Measurements from ENCODE around the gene CXCR5.

GRCh38 chr11:118924591-118925585, 41.2 kb downstream of the CXCR5 start:
- TF ChIP-seq NRF1 (conservative IDR thresholded peaks at IDR 0.05; ENCODE audit: low read depth, low read length): no peak
- no peak for TF ChIP-seq TAF1 (IDR thresholded peaks at IDR 0.05; ENCODE audit: borderline replicate concordance, low read depth, low read length)
- TF ChIP-seq RCOR1 (conservative IDR thresholded peaks at IDR 0.05; ENCODE audit: low read depth, low read length): no peak
- no peak for TF ChIP-seq POLR2A (IDR thresholded peaks at IDR 0.05; ENCODE audit: low read depth, low read length)
- no peak for TF ChIP-seq GABPA (IDR thresholded peaks at IDR 0.05; ENCODE audit: low read depth)
- no peak for TF ChIP-seq SUZ12 (IDR thresholded peaks at IDR 0.05; ENCODE audit: unreplicated experiment)
- TF ChIP-seq MEF2A (IDR thresholded peaks at IDR 0.05; ENCODE audit: insufficient read depth, low read depth, low read length): no peak
- TF ChIP-seq SRF (IDR thresholded peaks at IDR 0.05; ENCODE audit: low read depth in 2 of 2, low read length in 2 of 2): no peak
- TF ChIP-seq CTCF (IDR thresholded peaks at IDR 0.05 in 2 of 3, conservative IDR thresholded peaks at IDR 0.05 in 1 of 3; ENCODE audit: control insufficient read depth in 2 of 3, extremely low read depth in 1 of 3, insufficient read depth in 1 of 3, low read depth in 3 of 3, low read length in 3 of 3): no peak
